Immature natural killer cell (primary cell): ENCODE measurements around the gene NXPE1. TPM values are rescaled to one million over a fixed set of nuclear protein-coding genes. Genes with fewer than 3 reads are reported as not detected.
"Not testable (repeated sequence)": the region's sequence is repeated elsewhere in the genome, so short reads cannot be mapped to it uniquely, and the experiment has no call there.

Source experiments
- DNase-seq, 3 donors: peaks; one replicate each; pipeline ENCODE4 v3.0.0; 2022; ENCODE audit warnings: mixed read lengths in 1 of 3
- H3K27ac Mint-ChIP-seq, 6 donors: one replicate each; pipeline ENCODE4 v1.8.0; 2020; ENCODE audit warnings: mixed read lengths in 6 of 6, mild to moderate bottlenecking in 5 of 6, inconsistent platforms in 4 of 6, moderate library complexity in 3 of 6
- H3K27me3 Mint-ChIP-seq, 3 donors: one replicate each; pipeline ENCODE4 v1.8.0; 2020 to 2021; ENCODE audit warnings: low read depth in 3 of 3, mild to moderate bottlenecking in 3 of 3, mixed read lengths in 3 of 3, moderate library complexity in 3 of 3, inconsistent platforms in 1 of 3
- H3K36me3 Mint-ChIP-seq, 3 donors: one replicate each; pipeline ENCODE4 v1.8.0; 2020; ENCODE audit warnings: mixed read lengths in 3 of 3, inconsistent platforms in 2 of 3, mild to moderate bottlenecking in 2 of 3
- H3K4me1 Mint-ChIP-seq, 2 donors: one replicate each; pipeline ENCODE4 v1.8.0; 2020; ENCODE audit warnings: inconsistent platforms in 2 of 2, mild to moderate bottlenecking in 2 of 2, mixed read lengths in 2 of 2, moderate library complexity in 1 of 2
- H3K4me3 Mint-ChIP-seq, 5 donors: one replicate each; pipeline ENCODE4 v1.8.0; 2020; ENCODE audit warnings: mild to moderate bottlenecking in 5 of 5, mixed read lengths in 5 of 5, inconsistent platforms in 3 of 5, moderate library complexity in 3 of 5
- H3K9me3 Mint-ChIP-seq, 6 donors: one replicate each; pipeline ENCODE4 v1.8.0; 2020; ENCODE audit warnings: mild to moderate bottlenecking in 6 of 6, mixed read lengths in 6 of 6, inconsistent platforms in 4 of 6, moderate library complexity in 3 of 6
- polyA plus RNA-seq, 3 donors: library from polyadenylated mRNA; unstranded; fragments of 300-500 nt; fragmentation: Illumina TruSeq; gene quantifications; one replicate each; pipeline ENCODE4 v1.2.3, GENCODE V29; 2021

Gene NXPE1
- not detected for polyA plus RNA-seq

- no peak for DNase-seq
- Mint-ChIP-seq H3K27ac (no peak within 1 kb of the TSS), H3K36me3 (no peaks in the 10 kb centered on the region), H3K27me3 (peaks cover 3 to 5% (median 5%) of the 10 kb centered on the region in 3 donors), H3K4me3 (no peak within 1 kb of the TSS), H3K4me1 (no peaks in the 10 kb centered on the region), H3K9me3 (peaks cover 0 to 7% (median 0%) of the 10 kb centered on the region in 6 donors)
Measured at GRCh38 chr11:114559425-114560310, at the start of gene NXPE1. NXPE1 (minus strand) TSS chr11:114559881; CDS start chr11:114551201, 8,680 bp downstream.

GRCh38 chr11:114609429-114609828 is 49.7 kb upstream of the NXPE1 start:
- H3K4me1 Mint-ChIP-seq = no peaks in the 10 kb centered on the region
- no peak for DNase-seq
- peaks cover 0 to 15% (median 12%) of the 10 kb centered on the region in 3 donors for H3K27me3 Mint-ChIP-seq
- H3K4me3 Mint-ChIP-seq = no peak overlapping the region
- peaks cover 0 to 8% (median 3%) of the 10 kb centered on the region in 6 donors for H3K9me3 Mint-ChIP-seq
- no peaks in the 10 kb centered on the region for H3K36me3 Mint-ChIP-seq
- H3K27ac Mint-ChIP-seq = no peak overlapping the region

GRCh38 chr11:114608605-114609004 is 48.9 kb upstream of the NXPE1 start:
- H3K9me3 Mint-ChIP-seq, H3K27ac Mint-ChIP-seq, H3K4me3 Mint-ChIP-seq, H3K36me3 Mint-ChIP-seq, DNase-seq, H3K4me1 Mint-ChIP-seq: not testable (repeated sequence)
- peaks cover 0 to 16% (median 12%) of the 10 kb centered on the region in 3 donors for H3K27me3 Mint-ChIP-seq

GRCh38 chr11:114607753-114608459 is 48.2 kb upstream of the NXPE1 start:
- peaks cover 0 to 8% (median 3%) of the 10 kb centered on the region in 6 donors for H3K9me3 Mint-ChIP-seq
- no peaks in the 10 kb centered on the region for H3K36me3 Mint-ChIP-seq
- DNase-seq = no peak
- H3K27me3 Mint-ChIP-seq = peaks cover 0 to 14% (median 12%) of the 10 kb centered on the region in 3 donors
- no peak overlapping the region for H3K4me3 Mint-ChIP-seq
- H3K27ac Mint-ChIP-seq = no peak overlapping the region
- H3K4me1 Mint-ChIP-seq = no peaks in the 10 kb centered on the region

- H3K4me1 Mint-ChIP-seq, H3K9me3 Mint-ChIP-seq, H3K36me3 Mint-ChIP-seq, H3K27ac Mint-ChIP-seq, H3K4me3 Mint-ChIP-seq, DNase-seq: not testable (repeated sequence)
- peaks cover 0 to 12% (median 10%) of the 10 kb centered on the region in 3 donors for H3K27me3 Mint-ChIP-seq
Measured at GRCh38 chr11:114606802-114607075, 47.1 kb upstream of the NXPE1 start.

GRCh38 chr11:114606003-114606801 is 46.5 kb upstream of the NXPE1 start:
- peaks cover 0 to 10% (median 9%) of the 10 kb centered on the region in 3 donors for H3K27me3 Mint-ChIP-seq
- DNase-seq = no peak
- no peaks in the 10 kb centered on the region for H3K36me3 Mint-ChIP-seq
- no peak overlapping the region for H3K4me3 Mint-ChIP-seq
- no peaks in the 10 kb centered on the region for H3K4me1 Mint-ChIP-seq
- H3K9me3 Mint-ChIP-seq = peaks cover 0 to 8% (median 2%) of the 10 kb centered on the region in 6 donors
- no peak overlapping the region for H3K27ac Mint-ChIP-seq

- DNase-seq = no peak
- no peak overlapping the region for H3K4me3 Mint-ChIP-seq
- H3K27ac Mint-ChIP-seq = no peak overlapping the region
- H3K36me3 Mint-ChIP-seq = no peaks in the 10 kb centered on the region
- peaks cover 0 to 4% (median 0%) of the 10 kb centered on the region in 6 donors for H3K9me3 Mint-ChIP-seq
- no peaks in the 10 kb centered on the region for H3K4me1 Mint-ChIP-seq
- H3K27me3 Mint-ChIP-seq = peaks cover 0 to 9% (median 4%) of the 10 kb centered on the region in 3 donors
Measured at GRCh38 chr11:114605370-114605769, 45.7 kb upstream of the NXPE1 start.

- no peak for DNase-seq
- peaks cover 0 to 4% (median 4%) of the 10 kb centered on the region in 3 donors for H3K27me3 Mint-ChIP-seq
- no peak overlapping the region for H3K4me3 Mint-ChIP-seq
Measured at GRCh38 chr11:114604886-114605285, 45.2 kb upstream of the NXPE1 start.

GRCh38 chr11:114604179-114604813 is 44.6 kb upstream of the NXPE1 start:
- Mint-ChIP-seq H3K4me3 (no peak overlapping the region), H3K36me3 (no peaks in the 10 kb centered on the region), H3K27me3 (peaks cover 0 to 4% (median 3%) of the 10 kb centered on the region in 3 donors), H3K27ac (no peak overlapping the region), H3K4me1 (no peaks in the 10 kb centered on the region), H3K9me3 (peaks cover 0 to 4% (median 0%) of the 10 kb centered on the region in 6 donors)
- peak in 1 of 3 donors; percentile 20 for DNase-seq

More at GRCh38 chr11:114604886-114605285, 45.2 kb upstream of the NXPE1 start:
- no peaks in the 10 kb centered on the region for H3K36me3 Mint-ChIP-seq
- peaks cover 0 to 4% (median 0%) of the 10 kb centered on the region in 6 donors for H3K9me3 Mint-ChIP-seq
- no peak overlapping the region for H3K27ac Mint-ChIP-seq
- H3K4me1 Mint-ChIP-seq = no peaks in the 10 kb centered on the region

- H3K9me3 Mint-ChIP-seq, H3K36me3 Mint-ChIP-seq, H3K4me1 Mint-ChIP-seq, H3K27ac Mint-ChIP-seq, H3K27me3 Mint-ChIP-seq, DNase-seq, H3K4me3 Mint-ChIP-seq: not testable (repeated sequence)
Measured at GRCh38 chr11:114603151-114603550, 43.5 kb upstream of the NXPE1 start.

GRCh38 chr11:114598461-114598860 is 38.8 kb upstream of the NXPE1 start:
- H3K27me3 Mint-ChIP-seq = peaks cover 0 to 5% (median 0%) of the 10 kb centered on the region in 3 donors
- H3K36me3 Mint-ChIP-seq = no peaks in the 10 kb centered on the region
- no peak for DNase-seq
- H3K4me3 Mint-ChIP-seq = no peak overlapping the region
- H3K4me1 Mint-ChIP-seq = no peaks in the 10 kb centered on the region
- H3K9me3 Mint-ChIP-seq = no peaks in the 10 kb centered on the region
- no peak overlapping the region for H3K27ac Mint-ChIP-seq

GRCh38 chr11:114596175-114596919 is 36.7 kb upstream of the NXPE1 start:
- peaks cover 0 to 3% (median 0%) of the 10 kb centered on the region in 6 donors for H3K9me3 Mint-ChIP-seq
- DNase-seq = no peak
- H3K27ac Mint-ChIP-seq = no peak overlapping the region
- H3K36me3 Mint-ChIP-seq = no peaks in the 10 kb centered on the region
- H3K27me3 Mint-ChIP-seq = peaks cover 0 to 5% (median 1%) of the 10 kb centered on the region in 3 donors
- H3K4me1 Mint-ChIP-seq = no peaks in the 10 kb centered on the region
- H3K4me3 Mint-ChIP-seq = no peak overlapping the region

- DNase-seq = no peak
- no peaks in the 10 kb centered on the region for H3K4me1 Mint-ChIP-seq
- peaks cover 0 to 3% (median 0%) of the 10 kb centered on the region in 6 donors for H3K9me3 Mint-ChIP-seq
- H3K4me3 Mint-ChIP-seq = no peak within 1 kb of the TSS
- H3K27ac Mint-ChIP-seq = no peak within 1 kb of the TSS
- H3K27me3 Mint-ChIP-seq = peaks cover 0 to 6% (median 1%) of the 10 kb centered on the region in 3 donors
- H3K36me3 Mint-ChIP-seq = no peaks in the 10 kb centered on the region
Measured at GRCh38 chr11:114595571-114595970, 35.9 kb upstream of the NXPE1 start, which contains the start of gene NXPE4. NXPE4 (minus strand) TSS chr11:114595786; CDS start chr11:114594759, 1,027 bp downstream.
